Activated naive CD4-positive, alpha-beta T cell treated with anti-CD3 and anti-CD28 coated beads, Interleukin-2, amount 10 ng/mL, durations not matched to agents 7 days and 5 days (primary cell): Measurements from ENCODE around the gene PFKFB2.

ENCODE experiments used
- CTCF ChIA-PET: fragments of 350-600 bp; sonication (Branson Sonifier 250); formaldehyde crosslinking; loops from one replicate; lab custom pipeline; 2021; ENCODE audit warnings: antibody characterized with exemption; lab: Charles Lee
- DNase-seq: peaks from one replicate; pipeline ENCODE4 v3.0.0-alpha.2; 2020
- H3K27ac Mint-ChIP-seq: one replicate; pipeline ENCODE4 v1.8.0; 2021; ENCODE audit warnings: mild to moderate bottlenecking, moderate library complexity, mixed read lengths
- H3K27me3 Mint-ChIP-seq: one replicate; pipeline ENCODE4 v1.8.0; 2021; ENCODE audit warnings: mild to moderate bottlenecking, mixed read lengths
- H3K36me3 Mint-ChIP-seq: one replicate; pipeline ENCODE4 v1.8.0; 2021; ENCODE audit warnings: mixed read lengths
- H3K4me1 Mint-ChIP-seq: one replicate; pipeline ENCODE4 v1.8.0; 2021; ENCODE audit warnings: mixed read lengths
- H3K4me3 Mint-ChIP-seq: one replicate; pipeline ENCODE4 v1.8.0; 2021; ENCODE audit warnings: mild to moderate bottlenecking, moderate library complexity, mixed read lengths
- H3K9me3 Mint-ChIP-seq: one replicate; pipeline ENCODE4 v1.8.0; 2021; ENCODE audit warnings: mixed read lengths

PFKFB2 gene

GRCh38 chr1:207109004-207109403, 55.9 kb downstream of the PFKFB2 start:
- Mint-ChIP-seq H3K27ac (no peak overlapping the region), H3K9me3 (no peaks in the 10 kb centered on the region), H3K27me3 (peaks cover 23% of the 10 kb centered on the region), H3K4me3 (no peak overlapping the region), H3K4me1 (no peaks in the 10 kb centered on the region), H3K36me3 (no peaks in the 10 kb centered on the region)
- DNase-seq: no peak
- CTCF ChIA-PET: no interaction called here

- H3K27ac Mint-ChIP-seq: no peak overlapping the region
- no peak overlapping the region for H3K4me3 Mint-ChIP-seq
- H3K27me3 Mint-ChIP-seq: peaks cover 19% of the 10 kb centered on the region
- DNase-seq: no peak
- CTCF ChIA-PET: no interaction called here
- no peaks in the 10 kb centered on the region for H3K9me3 Mint-ChIP-seq
- no peaks in the 10 kb centered on the region for H3K4me1 Mint-ChIP-seq
- H3K36me3 Mint-ChIP-seq: no peaks in the 10 kb centered on the region
Measured at GRCh38 chr1:207112616-207113296, 59.7 kb downstream of the PFKFB2 start.

GRCh38 chr1:207115269-207115668, 62.2 kb downstream of the PFKFB2 start:
- no peaks in the 10 kb centered on the region for H3K9me3 Mint-ChIP-seq
- H3K27ac Mint-ChIP-seq: no peak overlapping the region
- no peak overlapping the region for H3K4me3 Mint-ChIP-seq
- no peaks in the 10 kb centered on the region for H3K36me3 Mint-ChIP-seq
- no peak for DNase-seq
- peaks cover 15% of the 10 kb centered on the region for H3K27me3 Mint-ChIP-seq
- CTCF ChIA-PET: no interaction called here
- no peaks in the 10 kb centered on the region for H3K4me1 Mint-ChIP-seq

GRCh38 chr1:207124389-207124788, 71.3 kb downstream of the PFKFB2 start:
- no peak for DNase-seq
- H3K9me3 Mint-ChIP-seq: peaks cover 18% of the 10 kb centered on the region
- H3K4me1 Mint-ChIP-seq: no peaks in the 10 kb centered on the region
- CTCF ChIA-PET: no interaction called here
- peaks cover 6% of the 10 kb centered on the region for H3K36me3 Mint-ChIP-seq
- H3K27me3 Mint-ChIP-seq: peaks cover 21% of the 10 kb centered on the region
- no peak overlapping the region for H3K4me3 Mint-ChIP-seq
- no peak overlapping the region for H3K27ac Mint-ChIP-seq

- CTCF ChIA-PET: no interaction called here
- H3K9me3 Mint-ChIP-seq: peaks cover 20% of the 10 kb centered on the region
- H3K36me3 Mint-ChIP-seq: peaks cover 6% of the 10 kb centered on the region
- H3K27me3 Mint-ChIP-seq: peaks cover 18% of the 10 kb centered on the region
- no peaks in the 10 kb centered on the region for H3K4me1 Mint-ChIP-seq
- H3K27ac Mint-ChIP-seq: no peak overlapping the region
- DNase-seq: no peak
- H3K4me3 Mint-ChIP-seq: no peak overlapping the region
Measured at GRCh38 chr1:207128336-207128921, 75.4 kb downstream of the PFKFB2 start.

- DNase-seq: no peak
- H3K27me3 Mint-ChIP-seq: peaks cover 17% of the 10 kb centered on the region
Measured at GRCh38 chr1:207129053-207129452, 76.0 kb downstream of the PFKFB2 start.

More at GRCh38 chr1:207129053-207129452, 76.0 kb downstream of the PFKFB2 start:
- Mint-ChIP-seq H3K9me3 (peaks cover 20% of the 10 kb centered on the region), H3K4me1 (no peaks in the 10 kb centered on the region), H3K4me3 (no peak overlapping the region), H3K36me3 (peaks cover 6% of the 10 kb centered on the region), H3K27ac (no peak overlapping the region)
- CTCF ChIA-PET: no interaction called here
